Heart right ventricle (tissue), 16 donors: Measurements from ENCODE around the gene CORO2B. TPM values are rescaled to one million over a fixed set of nuclear protein-coding genes. Genes with fewer than 3 reads are reported as not detected.

ENCODE experiments used
- ATAC-seq, 8 donors: fragments of 200-7000 bp; cut with Tn5 transposase; one replicate each; pipeline ENCODE4 v1.9.1; 2020; ENCODE audit warnings: mild to moderate bottlenecking in 8 of 8, moderate library complexity in 8 of 8, moderate number of reproducible peaks in 1 of 8
- DNase-seq, 2 donors: peaks; one replicate each; pipeline ENCODE4 v3.0.0-alpha.2; 2020
- H3K27ac ChIP-seq, 10 donors: fragments of 200-600 bp; sonication (generic) in 2 of 10; one replicate each; pipeline versions ENCODE4 v1.5.0 to v1.8.0; 2020 to 2022; ENCODE audit warnings: mild to moderate bottlenecking in 3 of 10
- H3K27me3 ChIP-seq, 7 donors: fragments of 200-600 bp; one replicate each; pipeline ENCODE4 v1.8.0; 2021 to 2022; ENCODE audit warnings: mild to moderate bottlenecking in 2 of 7
- H3K36me3 ChIP-seq, 9 donors: fragments of 200-600 bp; sonication (generic) in 1 of 9; one replicate each; pipeline versions ENCODE4 v1.5.0 to v1.8.0; 2020 to 2022; ENCODE audit warnings: mild to moderate bottlenecking in 2 of 9
- H3K4me1 ChIP-seq, 9 donors: fragments of 200-600 bp; sonication (generic) in 1 of 9; one replicate each; pipeline versions ENCODE4 v1.5.0 to v1.8.0; 2020 to 2022; ENCODE audit warnings: mild to moderate bottlenecking in 4 of 9
- H3K4me3 ChIP-seq, 10 donors: fragments of 200-600 bp; sonication (generic) in 2 of 10; one replicate each; pipeline versions ENCODE4 v1.5.0 to v1.8.0; 2020 to 2022; ENCODE audit warnings: mild to moderate bottlenecking in 7 of 10, moderate library complexity in 2 of 10
- H3K9me3 ChIP-seq, 11 donors: fragments of 200-600 bp in 10 of 11; sonication (generic) in 2 of 11; one replicate each; pipeline versions ENCODE4 v1.5.0 to v1.8.0; 2013 to 2022; ENCODE audit warnings: mild to moderate bottlenecking in 2 of 11, control low read depth in 1 of 11, moderate library complexity in 1 of 11
- CTCF ChIP-seq, 9 donors: fragments of 200-600 bp; sonication (generic) in 2 of 9; IDR thresholded peaks; one replicate each; pipeline versions ENCODE4 v1.5.0 to v1.8.0; 2021 to 2022; ENCODE audit warnings: antibody characterized with exemption in 9 of 9, mild to moderate bottlenecking in 5 of 9, moderate library complexity in 1 of 9
- WGBS, 2 donors: extraction: QIAGEN DNeasy Blood & Tissue Kit; methylation state at CpG; one replicate each; pipeline ENCODE4 v1.1.7; 2013; ENCODE audit warnings: inconsistent platforms in 1 of 2; 5-methylcytosine and 5-hydroxymethylcytosine counted together
- intact Hi-C, 10 donors: fragments of 100-400 bp; cut with DNase I; formaldehyde crosslinking; loops; one replicate each; pipeline versions ENCODE4 v1.11.1 to v1.14.2; 2022
- polyA plus RNA-seq, 2 donors: library from polyadenylated mRNA; stranded (reverse); fragments of 200-250 nt; gene quantifications; one replicate each; pipeline ENCODE4 v1.2.3, GENCODE V29; 2013
- total RNA-seq, 10 donors: library from RNA; stranded (reverse); fragmentation: NEBNext Ultra II Directional in 3 of 10; extraction: Animal tissue kit (Norgen Biotek cat#: 25700) in 3 of 10; gene quantifications; one replicate each; pipeline versions ENCODE4 v1.2.1 to v1.2.4, GENCODE V29; 2021 to 2023
- donor health status: Arrhythmogenic right ventricular cardiomyopathy.
- donor health status: ischemic (EF 13 %, LVEDD 7.1; RV severe dilation, severe dysfunction).
- donor health status: healthy with polysubstance abuse.
- donor health status: DM: no; HTN: yes; CAD: no.
- donor health status: DM: no; HTN: no; CAD: no.
- donor health status: ischemic (EF 25% LVEDD 6.9; RV normal size, moderate dysfunction).
- donor health status: ischemic (EF 25% LVEDD 5.7; RV mildly dilated, moderate dysfunction).
- donor health status: healthy.
- donor health status: DM: yes; HTN: yes; CAD: no.
- donor health status: Ischemic cardiomyopathy.
- donor health status: ischemic (EF 35%, LVEDD 5.7; RV mildly dilated, moderate dysfunction).
- donor health status: nonischemic (EF 11% LVEDD 7.7; RV severe dilation, severe dysfunction).
- donor health status: DM: yes; HTN: yes; CAD: no.
- donor health status: PGD.
- donor health status: ischemic (EF 29% LVEDD 5.4; RV normal size, mild dysfunction).
- donor health status: nonischemic (EF 23%, LVEDD 6.1; RV moderate dilation, normal function).

The CORO2B gene
- total and polyA plus RNA-seq, 12 donors = 2.6 to 8.1 (median 4.5) TPM

GRCh38 chr15:68620721-68621527, 42.1 kb downstream of the CORO2B start:
- H3K27ac ChIP-seq = peak overlapping the region in 9 of 10 donors; percentile 43 to 78 (median 65)
- TF ChIP-seq CTCF (IDR thresholded peaks at IDR 0.05) = no peak
- ATAC-seq = peak; percentile 77 to 88 (median 84)
- intact Hi-C loops = loop anchor here in 2 of 10 donors (5.0 kb wide), 2 partner anchors 34 to 44 kb away; partner anchors contain the start of gene CORO2B (in 1 of the 2)
- peaks cover 0 to 65% (median 29%) of the 10 kb centered on the region in 9 donors for H3K4me1 ChIP-seq
- no peaks in the 10 kb centered on the region for H3K36me3 ChIP-seq
- peak; percentile 82 to 86 for DNase-seq
- H3K4me3 ChIP-seq = no peak overlapping the region
- no peaks in the 10 kb centered on the region for H3K9me3 ChIP-seq
- no peaks in the 10 kb centered on the region for H3K27me3 ChIP-seq
- WGBS, 2 donors = 53 to 59% methylated on average over 19 of the region's 19 CpGs

- peak overlapping the region in 9 of 10 donors; percentile 43 to 78 (median 65) for H3K27ac ChIP-seq
- intact Hi-C loops = loop anchor here in 2 of 10 donors (5.0 kb wide), 2 partner anchors 34 to 44 kb away; partner anchors contain the start of gene CORO2B (in 1 of the 2)
- DNase-seq = no peak
- H3K4me1 ChIP-seq = peaks cover 0 to 60% (median 29%) of the 10 kb centered on the region in 9 donors
- no peaks in the 10 kb centered on the region for H3K36me3 ChIP-seq
- ATAC-seq = no peak
- 86 to 95% methylated on average over 1 of the region's 1 CpG for WGBS, 2 donors
- H3K9me3 ChIP-seq = no peaks in the 10 kb centered on the region
- TF ChIP-seq CTCF (IDR thresholded peaks at IDR 0.05) = no peak
- no peak overlapping the region for H3K4me3 ChIP-seq
- no peaks in the 10 kb centered on the region for H3K27me3 ChIP-seq
Measured at GRCh38 chr15:68621535-68621934, 42.7 kb downstream of the CORO2B start.

- Histone ChIP-seq H3K4me3 (no peak overlapping the region), H3K27me3 (no peaks in the 10 kb centered on the region), H3K9me3 (no peaks in the 10 kb centered on the region), H3K4me1 (peaks cover 0 to 48% (median 29%) of the 10 kb centered on the region in 9 donors), H3K36me3 (no peaks in the 10 kb centered on the region), H3K27ac (peak overlapping the region in 4 of 10 donors; percentile 12 to 74 (median 30))
- intact Hi-C loops = loop anchor here in 2 of 10 donors (5.0 kb wide), 2 partner anchors 36 to 46 kb away; partner anchors contain the start of gene CORO2B (in 1 of the 2)
- TF ChIP-seq CTCF (IDR thresholded peaks at IDR 0.05) = no peak
- WGBS, 2 donors = 84 to 85% methylated on average over 13 of the region's 13 CpGs
- peak; percentile 20 to 61 (median 44) for ATAC-seq
- peak; percentile 25 to 33 for DNase-seq
Measured at GRCh38 chr15:68623301-68623892, 44.6 kb downstream of the CORO2B start.

GRCh38 chr15:68625853-68626252, 47.1 kb downstream of the CORO2B start:
- ATAC-seq (no peak), DNase-seq (no peak)

More at GRCh38 chr15:68625853-68626252, 47.1 kb downstream of the CORO2B start:
- Histone ChIP-seq H3K4me3 (no peak overlapping the region), H3K9me3 (no peaks in the 10 kb centered on the region), H3K27ac (no peak overlapping the region), H3K36me3 (no peaks in the 10 kb centered on the region), H3K4me1 (peaks cover 0 to 38% (median 15%) of the 10 kb centered on the region in 9 donors), H3K27me3 (no peaks in the 10 kb centered on the region)
- TF ChIP-seq CTCF (IDR thresholded peaks at IDR 0.05) = no peak
- intact Hi-C loops = loop anchor here in 1 of 10 donors (5.0 kb wide), 1 partner anchor 44 kb away; no protein-coding TSS in a partner anchor
- WGBS, 2 donors = 92 to 95% methylated on average over 4 of the region's 4 CpGs
